ENCODE data around the gene NCKAP5. TPM values are rescaled to one million over a fixed set of nuclear protein-coding genes. Genes with fewer than 3 reads are reported as not detected.

NCKAP5 gene
- total and polyA plus RNA-seq, 2 of the 13 experiments (the other 11 are each of a cell fraction or from before 2014, with no cell fraction given), result 0.01 TPM; not detected in 1

DNA sequence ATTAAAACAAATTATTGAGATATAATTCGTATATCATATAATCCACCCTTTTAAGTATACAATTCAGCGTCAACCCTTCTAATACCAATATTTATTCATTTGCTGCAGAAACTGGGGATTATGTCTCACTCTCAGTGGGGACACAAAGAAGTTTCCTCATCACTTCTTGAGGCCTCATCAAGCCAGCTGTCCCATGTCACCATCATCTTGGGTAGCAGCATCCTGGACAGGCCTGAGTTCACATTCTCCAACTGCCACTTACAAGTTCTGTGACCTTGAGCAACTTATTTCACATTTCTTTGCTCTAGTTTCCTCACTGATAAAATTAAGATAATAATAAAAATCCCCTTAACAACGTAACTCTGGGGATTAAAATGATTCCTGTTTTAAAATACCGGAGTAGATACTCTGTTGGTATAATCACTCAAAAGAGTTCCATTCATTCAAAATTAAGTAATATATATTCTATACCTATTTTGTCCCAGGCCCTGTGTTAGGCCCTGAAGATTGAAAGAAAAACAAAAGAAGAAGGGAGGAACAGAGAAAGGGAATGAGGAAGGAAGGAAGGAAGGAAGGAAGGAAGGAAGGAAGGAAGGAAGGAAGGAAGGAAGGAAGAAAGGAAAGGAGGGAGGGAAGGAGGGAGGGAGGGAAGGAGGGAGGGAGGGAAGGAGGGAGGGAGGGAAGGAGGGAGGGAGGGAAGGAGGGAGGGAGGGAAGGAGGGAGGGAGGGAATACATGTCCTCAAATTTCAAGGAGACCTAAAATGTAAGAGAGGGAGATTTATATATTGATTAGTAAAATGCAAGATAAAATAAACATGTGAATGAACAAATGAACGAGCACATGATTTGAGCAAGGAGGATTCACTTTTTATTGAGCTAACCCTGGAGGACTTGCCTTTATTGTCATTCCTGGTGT, 42.4 kb downstream of the NCKAP5 start:
- no peak overlapping the region for H2AFZ ChIP-seq (ENCODE audit: low read length)
- BruUV-seq (replicated peaks), result no TSS peak
- H4K20me1 ChIP-seq (ENCODE audit: insufficient read depth, low read length), result no peaks in the 10 kb centered on the region
- H3K27ac ChIP-seq (ENCODE audit: extremely low read length, insufficient read depth, low read length), result no peak overlapping the region
- intact Hi-C loops (cut with micrococcal nuclease; ENCODE audit: unreplicated experiment) (no loop called here), in situ Hi-C loops (cut with HindIII; ENCODE audit: extremely low pct_ligation_motif_present, low pct_unique_long_range_greater_than_20kb) (no loop called here)
- H3K36me3 ChIP-seq (replicated peaks in 1 of 2; ENCODE audit: control insufficient read depth in 1 of 2, insufficient read depth in 2 of 2, low read length in 2 of 2), result no peaks in the 10 kb centered on the region
- no peaks in the 10 kb centered on the region for H3K79me2 ChIP-seq (ENCODE audit: insufficient read depth, low read length)
- no peak for FAIRE-seq
- ChIA-PET CTCF (ENCODE audit: low intra/inter-chr PET ratio, low total read pairs) (no interaction called here), POLR2A (no interaction called here)
- H3K4me2 ChIP-seq (ENCODE audit: low read depth, low read length), result no peak overlapping the region
- 30% methylated on average over 5 of the region's 5 CpGs for WGBS (ENCODE audit: low lambda C conversion rate)
- no peaks in the 10 kb centered on the region for H3K9me3 ChIP-seq (ENCODE audit: low read length)
- H3K4me3 ChIP-seq (replicated peaks in 1 of 3; ENCODE audit: insufficient read depth in 1 of 3, low read depth in 2 of 3, low read length in 3 of 3), result no peak overlapping the region
- no peak for ATAC-seq
- no peaks in the 10 kb centered on the region for H3K4me1 ChIP-seq (ENCODE audit: insufficient read depth, low read length)
- TF ChIP-seq PAX8 (CRISPR knock-in tag; IDR thresholded peaks at IDR 0.05; ENCODE audit: borderline replicate concordance) (no peak), NBN (conservative IDR thresholded peaks at IDR 0.05) (no peak), HNRNPK (IDR thresholded peaks at IDR 0.05; ENCODE audit: low read depth, low read length, poor library complexity, severe bottlenecking) (peak; percentile 99), ZNF333 (CRISPR knock-in tag; IDR thresholded peaks at IDR 0.05; ENCODE audit: borderline replicate concordance) (no peak), NFE2 (CRISPR knock-in tag; IDR thresholded peaks at IDR 0.05) (no peak), ZNF777 (CRISPR knock-in tag; IDR thresholded peaks at IDR 0.05) (no peak), PCBP1 (IDR thresholded peaks at IDR 0.05; ENCODE audit: borderline replicate concordance, low read depth, low read length) (0 out of 2 replicates have a peak, but pooled peaks have one; percentile 71), NR2F6 (IDR thresholded peaks at IDR 0.05) (no peak), NR2F6 (CRISPR knock-in tag; IDR thresholded peaks at IDR 0.05) (no peak), ZNF451 (CRISPR knock-in tag; IDR thresholded peaks at IDR 0.05) (no peak), ZBTB7A (CRISPR knock-in tag; IDR thresholded peaks at IDR 0.05) (no peak), ZNF781 (CRISPR knock-in tag; IDR thresholded peaks at IDR 0.05; ENCODE audit: borderline replicate concordance, not compliant biosample characterization) (no peak), AKAP8 (CRISPR knock-in tag; IDR thresholded peaks at IDR 0.05) (no peak), THAP11 (CRISPR knock-in tag; IDR thresholded peaks at IDR 0.05) (no peak)
- TF ChIP-seq, protein P1, sequence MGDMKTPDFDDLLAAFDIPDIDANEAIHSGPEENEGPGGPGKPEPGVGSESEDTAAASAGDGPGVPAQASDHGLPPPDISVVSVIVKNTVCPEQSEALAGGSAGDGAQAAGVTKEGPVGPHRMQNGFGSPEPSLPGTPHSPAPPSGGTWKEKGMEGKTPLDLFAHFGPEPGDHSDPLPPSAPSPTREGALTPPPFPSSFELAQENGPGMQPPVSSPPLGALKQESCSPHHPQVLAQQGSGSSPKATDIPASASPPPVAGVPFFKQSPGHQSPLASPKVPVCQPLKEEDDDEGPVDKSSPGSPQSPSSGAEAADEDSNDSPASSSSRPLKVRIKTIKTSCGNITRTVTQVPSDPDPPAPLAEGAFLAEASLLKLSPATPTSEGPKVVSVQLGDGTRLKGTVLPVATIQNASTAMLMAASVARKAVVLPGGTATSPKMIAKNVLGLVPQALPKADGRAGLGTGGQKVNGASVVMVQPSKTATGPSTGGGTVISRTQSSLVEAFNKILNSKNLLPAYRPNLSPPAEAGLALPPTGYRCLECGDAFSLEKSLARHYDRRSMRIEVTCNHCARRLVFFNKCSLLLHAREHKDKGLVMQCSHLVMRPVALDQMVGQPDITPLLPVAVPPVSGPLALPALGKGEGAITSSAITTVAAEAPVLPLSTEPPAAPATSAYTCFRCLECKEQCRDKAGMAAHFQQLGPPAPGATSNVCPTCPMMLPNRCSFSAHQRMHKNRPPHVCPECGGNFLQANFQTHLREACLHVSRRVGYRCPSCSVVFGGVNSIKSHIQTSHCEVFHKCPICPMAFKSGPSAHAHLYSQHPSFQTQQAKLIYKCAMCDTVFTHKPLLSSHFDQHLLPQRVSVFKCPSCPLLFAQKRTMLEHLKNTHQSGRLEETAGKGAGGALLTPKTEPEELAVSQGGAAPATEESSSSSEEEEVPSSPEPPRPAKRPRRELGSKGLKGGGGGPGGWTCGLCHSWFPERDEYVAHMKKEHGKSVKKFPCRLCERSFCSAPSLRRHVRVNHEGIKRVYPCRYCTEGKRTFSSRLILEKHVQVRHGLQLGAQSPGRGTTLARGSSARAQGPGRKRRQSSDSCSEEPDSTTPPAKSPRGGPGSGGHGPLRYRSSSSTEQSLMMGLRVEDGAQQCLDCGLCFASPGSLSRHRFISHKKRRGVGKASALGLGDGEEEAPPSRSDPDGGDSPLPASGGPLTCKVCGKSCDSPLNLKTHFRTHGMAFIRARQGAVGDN (CRISPR knock-in tag; IDR thresholded peaks at IDR 0.05), result no peak
- no peaks in the 10 kb centered on the region for H3K27me3 ChIP-seq (ENCODE audit: control insufficient read depth in 1 of 2, insufficient read depth in 2 of 2, low read length in 2 of 2)
- no peak overlapping the region for H3K9ac ChIP-seq (ENCODE audit: insufficient read depth, low read depth, low read length)
- no peak for DNase-seq (ENCODE audit: low spot score)

Measured in HepG2 (cell line).